Activated CD8-positive, alpha-beta memory T cell treated with anti-CD3 and anti-CD28 coated beads, Interleukin-2, amount 50 U/mL, for 1 hour (primary cell): ENCODE data around the gene SOCS3.

Source experiments
- DNase-seq: peaks from one replicate; pipeline ENCODE4 v3.0.0-alpha.2; 2020; ENCODE audit errors: extremely low read depth

SOCS3 gene, protein sequence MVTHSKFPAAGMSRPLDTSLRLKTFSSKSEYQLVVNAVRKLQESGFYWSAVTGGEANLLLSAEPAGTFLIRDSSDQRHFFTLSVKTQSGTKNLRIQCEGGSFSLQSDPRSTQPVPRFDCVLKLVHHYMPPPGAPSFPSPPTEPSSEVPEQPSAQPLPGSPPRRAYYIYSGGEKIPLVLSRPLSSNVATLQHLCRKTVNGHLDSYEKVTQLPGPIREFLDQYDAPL

DNA sequence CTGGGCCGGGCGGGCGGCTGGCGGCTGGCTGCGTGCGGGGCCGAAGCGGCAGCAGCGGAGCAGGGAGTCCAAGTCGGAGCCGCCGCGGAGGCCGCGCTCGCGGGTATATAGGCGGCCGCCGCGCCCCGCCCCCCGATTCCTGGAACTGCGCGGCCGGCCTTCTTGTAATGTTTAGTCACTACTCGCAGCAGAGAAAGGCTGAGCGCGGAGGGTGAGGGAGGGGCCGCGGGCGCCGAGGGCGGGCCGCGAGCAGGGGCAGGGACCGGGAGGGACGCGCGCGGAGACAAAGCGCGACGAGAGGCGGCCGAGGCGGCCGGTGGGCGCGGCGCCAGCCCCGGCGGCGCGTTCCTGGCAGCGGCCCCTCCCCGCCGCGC lies at the start of gene SOCS3:
Gene SOCS3, minus strand, starts transcription at position 81 of the 374 bp plus-strand sequence. CDS start 982 bp downstream, outside the sequence.
- DNase-seq = peak; percentile 94

DNA sequence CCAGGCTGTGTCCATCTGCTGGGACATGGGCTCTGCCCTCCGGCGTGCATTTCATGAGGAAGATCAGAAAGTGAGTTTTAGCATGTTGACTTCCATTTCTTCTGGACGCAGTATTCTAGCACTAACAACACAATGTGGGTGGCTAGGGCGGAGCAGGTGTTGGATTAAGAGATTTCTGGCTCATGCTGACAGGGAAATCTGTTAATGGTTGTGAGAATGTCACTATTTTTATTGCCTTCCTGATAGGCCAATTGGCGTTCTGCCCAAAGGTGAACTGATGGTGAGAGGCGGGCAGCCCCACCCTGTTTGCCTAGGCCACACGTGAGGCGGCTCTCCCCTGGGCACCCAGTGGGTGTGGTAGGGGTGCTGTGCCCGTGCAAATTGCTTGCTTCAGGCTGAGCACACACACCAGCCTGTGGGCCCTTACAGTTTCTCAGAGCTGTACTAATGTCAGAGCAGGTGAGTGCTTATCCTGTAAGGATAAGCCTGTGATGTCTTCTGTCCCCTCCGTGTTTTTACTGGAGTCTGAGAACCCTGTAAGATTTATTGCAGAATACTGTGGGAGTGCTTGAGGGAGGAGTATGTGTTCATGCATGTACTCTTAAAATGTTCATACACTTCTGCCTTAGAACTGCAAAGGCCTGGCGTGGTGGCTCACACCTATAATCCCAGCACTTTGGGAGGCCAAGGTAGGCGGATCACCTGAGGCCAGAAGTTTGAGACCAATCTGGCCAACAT lies 49.5 kb upstream of the SOCS3 start:
- DNase-seq = no peak

DNA sequence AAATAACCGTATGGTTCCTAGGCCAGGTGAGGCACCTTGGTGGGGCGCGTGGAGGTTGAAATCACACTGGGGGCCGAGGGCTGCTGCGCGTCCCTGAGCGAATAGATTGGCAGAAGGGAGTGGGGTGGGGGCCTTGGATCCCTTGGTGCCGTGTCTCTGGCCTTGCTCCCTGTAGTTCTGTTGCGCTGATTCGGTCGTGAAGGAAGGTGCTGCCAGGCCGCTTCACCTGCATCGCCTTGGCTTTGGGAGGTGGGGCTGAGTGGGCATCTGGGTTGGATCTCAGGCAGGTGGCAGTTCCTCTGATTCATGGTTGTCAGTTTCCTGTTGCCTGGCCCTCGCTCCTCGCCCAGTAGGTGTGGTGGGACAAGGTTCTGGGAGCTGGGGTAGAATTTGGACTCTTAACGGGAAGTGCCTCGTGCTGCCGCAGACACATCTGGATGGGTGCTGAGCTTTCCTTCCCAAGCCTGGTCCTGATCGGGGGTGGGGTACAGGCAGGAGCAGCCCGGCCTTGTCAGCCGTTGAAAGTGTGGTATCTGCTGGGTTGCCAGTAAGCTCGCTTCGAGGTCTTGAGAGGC lies 48.7 kb upstream of the SOCS3 start:
- DNase-seq = no peak

DNA sequence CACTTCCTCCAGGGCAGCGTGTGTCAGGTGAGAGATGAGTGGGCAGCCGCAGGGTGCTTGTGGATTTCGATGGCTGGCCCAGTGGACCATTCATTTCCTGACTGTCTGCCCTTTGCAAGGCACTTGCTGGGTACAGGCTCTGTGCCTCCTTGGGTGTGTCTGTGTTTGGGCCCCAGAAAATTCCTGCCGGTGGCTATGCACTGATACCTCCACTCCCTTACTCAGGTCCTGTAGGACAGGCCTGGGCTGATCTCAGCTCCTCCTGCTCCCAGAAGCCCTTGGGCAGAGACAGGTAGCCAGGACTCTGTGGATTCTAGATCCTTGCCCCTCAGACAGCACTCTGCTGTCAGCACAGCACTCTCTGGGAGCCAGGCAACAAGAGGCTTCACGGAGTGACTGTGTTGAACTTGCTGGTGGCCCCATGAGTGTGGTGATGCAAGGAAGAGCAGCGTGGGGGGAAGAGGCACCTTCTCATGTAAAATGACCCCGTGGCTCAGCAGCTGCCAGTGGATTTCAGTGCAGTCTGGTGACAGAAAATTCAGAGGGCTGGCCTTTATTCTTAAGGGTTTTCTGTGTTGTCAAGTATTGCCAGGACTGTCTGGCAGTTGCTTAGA lies 47.6 kb upstream of the SOCS3 start:
- DNase-seq = no peak

DNA sequence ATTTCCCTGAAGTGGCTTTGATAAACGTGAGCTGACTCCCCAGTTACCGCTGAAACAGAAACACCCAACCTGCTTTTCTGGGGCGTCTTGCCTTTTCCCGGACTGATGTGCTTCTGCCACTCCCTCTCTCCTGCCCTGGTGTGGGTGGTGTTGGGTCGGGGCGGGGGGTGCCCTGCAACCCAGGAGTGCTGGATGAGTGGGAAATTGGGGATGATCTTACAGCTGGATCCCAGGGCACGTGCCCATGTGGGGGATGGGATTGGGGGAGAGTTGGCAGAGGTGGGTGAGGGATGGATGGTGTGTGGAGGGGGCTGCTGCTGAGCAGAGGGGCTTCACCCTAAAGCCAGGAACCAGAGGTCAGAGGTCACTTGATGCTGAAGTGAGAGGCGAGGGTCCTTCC lies 47.0 kb upstream of the SOCS3 start:
- no peak for DNase-seq

DNA sequence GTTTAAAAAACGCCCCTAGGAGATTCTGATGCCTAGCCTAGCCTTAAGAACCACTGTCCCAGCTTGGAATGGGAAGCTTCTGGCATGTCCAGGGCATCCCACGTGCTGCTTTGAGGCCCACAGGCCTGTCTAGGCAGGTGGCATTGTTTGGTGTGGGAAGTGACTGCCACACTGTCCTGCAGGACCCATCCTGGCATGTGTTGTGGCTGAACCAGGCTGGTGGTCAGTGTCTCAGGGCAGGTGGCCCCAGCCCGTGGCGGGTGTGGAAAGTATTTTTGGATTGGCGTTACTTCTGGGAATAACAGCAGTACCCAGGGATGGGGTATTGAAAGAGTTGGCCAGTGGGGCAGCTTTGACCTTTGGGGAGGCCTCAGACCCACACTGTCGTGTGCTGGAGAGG lies 46.5 kb upstream of the SOCS3 start:
- no peak for DNase-seq

DNA sequence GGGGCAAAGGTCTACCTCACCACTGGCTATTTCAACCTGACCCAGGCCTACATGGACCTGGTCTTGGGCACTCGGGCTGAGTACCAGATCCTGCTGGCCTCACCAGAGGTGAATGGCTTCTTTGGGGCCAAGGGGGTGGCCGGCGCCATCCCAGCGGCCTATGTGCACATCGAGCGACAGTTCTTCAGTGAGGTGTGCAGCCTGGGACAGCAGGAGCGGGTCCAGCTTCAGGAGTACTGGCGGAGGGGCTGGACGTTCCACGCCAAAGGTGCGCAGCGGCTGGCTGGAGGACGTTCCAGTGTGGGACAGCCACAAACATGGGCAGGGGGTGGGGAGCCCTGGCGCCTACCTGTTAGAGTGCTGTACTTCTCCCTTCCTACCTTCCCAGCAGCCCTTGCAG lies 43.9 kb upstream of the SOCS3 start:
- DNase-seq = no peak

DNA sequence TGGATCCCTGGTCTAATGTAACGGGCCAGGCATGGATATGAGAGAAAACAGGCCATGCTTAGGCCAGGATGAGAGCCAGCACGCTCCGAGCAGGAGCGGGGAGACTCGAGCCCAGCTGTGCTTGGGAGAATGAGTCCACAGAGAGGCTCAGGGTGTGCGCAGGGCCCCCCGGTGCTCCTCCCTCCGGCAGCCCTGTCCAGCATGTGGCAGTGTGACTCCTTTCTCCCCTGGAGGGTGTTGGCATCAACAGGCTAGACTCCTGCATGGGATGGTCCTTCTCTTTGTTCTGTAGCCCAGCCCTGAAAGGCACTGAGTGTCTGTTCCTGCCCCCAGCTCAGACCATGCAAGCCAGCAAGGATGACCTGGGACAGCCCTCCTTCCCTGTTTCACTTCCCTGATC lies 42.0 kb upstream of the SOCS3 start:
- DNase-seq = no peak

DNA sequence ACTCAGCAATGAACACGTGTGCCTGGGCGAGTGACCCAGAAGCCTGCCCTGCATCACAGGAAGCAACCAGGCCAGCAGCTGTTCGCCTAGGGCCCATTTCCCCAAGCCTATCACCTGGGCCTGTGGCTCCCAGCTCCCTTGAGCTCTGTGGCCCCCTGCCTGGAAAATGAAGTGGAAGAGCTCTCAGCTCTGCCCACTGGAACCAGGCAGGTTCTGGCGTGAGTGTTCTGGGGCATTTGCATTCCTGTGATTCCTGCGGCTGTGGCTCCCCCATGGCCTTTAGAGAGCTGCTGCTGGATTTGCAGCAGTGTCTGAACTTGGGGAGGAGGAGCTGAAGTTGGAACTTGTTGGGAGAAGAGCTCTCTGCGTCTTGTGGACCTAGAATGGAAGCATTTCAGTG lies 41.4 kb upstream of the SOCS3 start:
- DNase-seq = no peak

DNA sequence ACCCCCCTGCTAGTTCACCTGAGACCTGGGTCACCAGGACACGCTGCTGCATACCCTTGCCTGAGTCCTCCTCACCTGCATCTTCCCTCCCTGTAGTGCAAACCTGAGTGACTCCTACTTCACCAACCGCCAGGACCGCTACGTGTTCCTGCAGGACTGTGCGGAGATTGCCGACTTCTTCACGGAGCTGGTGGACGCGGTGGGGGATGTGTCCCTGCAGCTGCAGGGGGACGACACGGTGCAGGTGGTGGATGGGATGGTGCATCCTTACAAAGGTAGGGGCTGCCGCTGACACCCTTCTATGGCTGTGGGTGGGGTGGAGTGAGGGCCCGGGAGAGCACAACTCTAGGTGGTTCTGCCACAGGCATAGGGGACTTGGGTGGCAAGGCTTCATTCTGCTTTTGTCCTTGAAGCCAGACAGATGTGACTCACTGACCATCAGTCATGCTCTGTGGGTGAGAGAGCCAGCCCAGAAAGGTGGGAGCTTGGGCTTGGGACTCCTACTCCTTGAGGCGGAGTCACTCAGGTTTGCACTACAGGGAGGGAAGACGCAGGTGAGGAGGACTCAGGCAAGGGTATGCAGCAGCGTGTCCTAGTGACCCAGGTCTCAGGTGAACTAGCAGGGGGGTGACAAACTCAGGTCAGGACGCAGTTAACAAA lies 40.8 kb upstream of the SOCS3 start:
- no peak for DNase-seq

DNA sequence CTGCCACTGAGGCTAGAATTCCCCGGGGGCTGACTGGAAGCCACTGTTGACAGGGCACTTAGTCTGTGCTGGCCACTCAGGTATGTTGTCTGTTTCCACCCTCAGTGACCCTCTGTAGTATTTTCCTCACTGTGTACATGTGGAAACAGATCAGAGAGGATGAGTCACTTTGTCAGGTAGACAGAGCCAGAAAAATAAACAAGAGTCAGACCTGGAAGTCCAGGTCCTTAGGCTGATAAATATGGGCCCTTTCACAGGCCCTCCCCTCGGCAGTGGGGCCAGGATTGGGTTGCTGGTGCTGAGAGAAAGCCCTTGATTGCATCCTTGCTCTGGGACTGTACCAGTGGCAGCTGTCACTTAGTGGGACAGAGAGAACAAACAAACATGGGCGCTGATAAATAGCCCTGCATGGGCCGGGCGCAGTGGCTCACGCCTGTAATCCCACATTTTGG lies 39.8 kb upstream of the SOCS3 start:
- no peak for DNase-seq

DNA sequence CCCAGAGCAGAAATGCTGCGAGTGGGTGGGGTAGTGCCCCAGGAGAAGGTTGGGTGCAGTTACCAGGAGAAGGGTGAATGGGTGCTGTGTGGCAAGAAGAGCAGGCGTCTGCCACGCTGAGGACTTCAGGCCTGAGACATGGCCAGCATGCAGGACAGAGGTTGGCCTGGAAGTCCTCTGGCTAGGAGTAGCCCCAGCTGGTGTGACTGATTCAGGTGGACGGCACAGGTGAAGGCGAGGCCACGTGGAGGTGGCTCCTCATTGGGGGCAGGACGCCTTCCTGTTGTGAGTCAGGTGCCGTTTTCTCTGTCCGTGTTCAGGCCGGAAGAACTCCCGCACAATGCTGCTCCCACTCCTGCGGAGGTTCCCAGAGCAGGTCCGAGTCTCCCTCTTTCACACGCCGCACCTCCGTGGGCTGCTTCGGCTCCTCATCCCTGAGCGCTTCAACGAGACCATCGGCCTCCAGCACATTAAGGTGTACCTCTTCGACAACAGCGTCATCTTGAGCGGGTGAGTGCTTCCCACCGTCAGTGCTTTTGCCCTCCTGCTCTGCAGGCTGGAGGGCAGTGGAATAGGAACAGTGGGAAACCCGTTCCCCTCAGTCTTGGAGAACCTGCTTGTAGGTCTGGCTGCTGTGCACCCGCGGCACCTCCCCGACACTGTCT lies 39.3 kb upstream of the SOCS3 start:
- DNase-seq = no peak

DNA sequence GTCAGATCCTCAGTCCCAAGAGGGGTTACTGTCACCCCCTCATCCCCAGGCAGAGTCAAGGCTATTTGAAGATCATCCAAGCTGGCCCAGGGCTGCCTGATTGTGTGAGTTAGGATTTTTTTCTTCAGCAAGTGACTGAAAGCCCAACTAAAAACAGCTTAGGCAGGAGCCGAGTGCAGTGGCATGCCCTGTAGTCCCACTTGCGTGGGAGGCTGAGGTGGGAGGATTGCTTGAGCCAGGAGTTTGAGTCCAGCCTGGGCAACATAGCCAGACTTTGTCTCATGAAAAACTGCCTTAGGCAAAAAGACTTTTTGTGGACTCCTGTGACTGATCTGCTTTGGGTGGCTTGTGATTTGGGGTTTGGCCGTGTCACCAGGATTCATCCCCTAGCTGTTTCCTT lies 38.5 kb upstream of the SOCS3 start:
- DNase-seq = no peak

DNA sequence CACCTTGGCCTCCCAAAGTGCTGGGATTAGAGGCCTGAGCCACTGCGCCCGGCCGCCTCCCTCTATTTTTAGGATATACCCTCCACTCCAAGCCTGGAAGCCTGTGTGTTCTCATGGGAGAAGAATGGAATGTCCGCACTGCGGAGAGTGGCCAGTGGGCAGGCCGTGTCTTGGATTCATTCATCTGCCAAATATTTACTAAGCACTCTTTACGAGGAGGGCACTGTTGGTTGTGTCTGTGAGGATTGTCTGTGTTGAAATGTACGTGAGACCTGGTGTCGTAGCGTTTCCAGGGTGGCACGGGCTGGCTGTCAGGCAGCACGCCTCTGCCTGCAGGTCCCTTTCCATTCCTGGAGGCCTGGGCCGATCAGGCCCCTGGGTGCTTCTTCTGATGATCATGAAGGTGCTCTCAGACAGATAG lies 37.8 kb upstream of the SOCS3 start:
- DNase-seq = no peak

DNA sequence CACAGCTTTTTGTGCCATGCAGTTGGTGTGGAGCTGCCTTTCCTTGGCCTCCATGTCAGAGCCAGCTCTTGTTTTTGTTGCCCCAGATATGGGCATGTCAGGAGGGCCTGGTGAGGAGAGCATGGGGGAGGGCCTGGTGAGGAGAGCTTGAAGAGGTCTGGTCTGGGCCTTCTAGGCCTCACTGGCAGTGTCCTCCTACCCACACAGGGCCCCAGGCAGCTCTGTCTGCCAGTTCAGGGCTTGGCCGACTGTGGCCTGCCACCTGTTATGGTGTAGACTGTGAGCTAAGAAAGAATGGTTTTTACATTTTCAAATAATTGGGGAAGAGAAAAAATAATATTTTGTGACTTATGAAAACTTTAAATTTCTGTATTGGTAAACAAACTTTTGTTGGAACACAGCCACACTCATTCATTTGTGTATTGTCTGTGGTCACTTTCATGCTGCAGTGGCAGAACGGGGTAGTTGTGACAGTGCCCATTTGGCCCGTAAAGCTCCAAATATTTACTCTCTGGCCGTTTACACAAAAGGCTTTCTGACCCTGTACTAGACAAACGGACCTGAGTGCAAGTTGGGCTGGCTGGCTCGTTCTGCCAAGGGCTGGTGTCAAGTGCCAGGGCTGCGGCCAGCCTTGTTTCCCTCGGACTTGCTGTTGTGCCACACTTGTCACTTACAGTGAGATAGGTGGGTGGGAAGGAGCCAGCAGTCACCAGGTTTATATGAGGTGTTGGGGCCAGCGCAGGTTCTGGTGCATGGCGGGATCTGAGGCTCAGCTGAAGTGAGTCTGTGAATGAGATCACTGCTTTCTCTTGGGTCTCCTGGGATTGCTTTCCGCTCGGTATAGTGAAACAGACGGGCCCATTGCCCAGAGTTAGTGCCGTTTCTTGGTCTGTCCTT lies 36.8 kb upstream of the SOCS3 start:
- DNase-seq = no peak

DNA sequence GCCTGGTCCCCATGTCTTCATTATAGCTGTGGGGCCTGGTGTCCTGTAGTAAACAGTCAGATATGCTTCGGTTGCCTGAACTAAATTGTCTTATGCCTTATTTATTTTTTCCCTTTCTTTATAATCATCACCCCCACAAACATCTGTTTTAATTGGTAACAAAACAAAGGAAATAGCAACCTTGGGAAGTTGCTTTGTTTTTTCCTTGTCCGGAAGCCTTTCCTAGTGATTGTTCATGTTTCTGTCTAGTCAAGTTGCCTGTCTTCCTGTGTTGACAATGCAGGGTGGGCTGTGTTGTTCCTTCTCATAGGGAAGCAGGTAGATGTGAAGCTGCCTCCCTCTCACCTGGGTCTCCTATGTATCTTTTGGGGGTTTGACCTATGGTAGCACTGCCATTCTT lies 35.3 kb upstream of the SOCS3 start:
- DNase-seq = no peak

DNA sequence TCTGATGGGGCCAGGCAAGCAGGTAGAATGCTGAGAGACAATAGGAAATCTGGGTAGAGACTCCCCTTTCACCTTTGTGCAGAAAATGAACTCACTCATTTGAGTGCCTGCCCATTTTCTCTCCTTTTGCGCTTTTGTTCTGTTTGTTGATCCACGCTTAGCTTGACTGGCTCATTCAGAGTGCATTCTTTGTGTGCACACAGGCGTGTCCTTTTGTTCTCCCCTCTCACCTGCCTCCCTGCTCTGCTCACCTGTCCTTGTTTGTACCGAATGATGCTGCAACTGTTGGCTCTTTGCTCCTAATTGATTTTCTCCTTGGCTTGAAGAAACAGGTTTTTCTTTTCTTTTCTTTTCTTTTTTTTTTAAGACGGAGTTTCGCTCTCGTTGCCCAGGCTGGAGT lies 34.3 kb upstream of the SOCS3 start:
- DNase-seq = no peak

DNA sequence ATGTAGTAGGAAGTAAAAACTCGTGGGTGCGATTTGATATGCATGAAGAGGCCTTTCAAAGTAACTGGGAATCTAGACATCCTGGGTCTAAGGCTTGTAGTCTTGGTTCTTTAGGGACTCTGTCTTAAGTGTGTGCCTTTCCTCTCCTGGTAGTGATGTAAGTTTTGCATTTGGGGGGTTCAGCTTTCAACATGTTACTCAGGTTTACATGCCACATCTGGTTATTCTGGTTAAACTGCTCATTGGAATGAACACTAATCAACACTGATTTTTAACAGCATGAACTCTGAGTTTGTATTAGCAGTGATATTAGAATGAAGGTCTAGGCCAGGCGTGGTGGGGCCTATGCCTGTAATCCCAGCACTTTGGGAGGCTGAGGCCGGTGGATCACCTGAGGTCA lies 33.7 kb upstream of the SOCS3 start:
- no peak for DNase-seq

DNA sequence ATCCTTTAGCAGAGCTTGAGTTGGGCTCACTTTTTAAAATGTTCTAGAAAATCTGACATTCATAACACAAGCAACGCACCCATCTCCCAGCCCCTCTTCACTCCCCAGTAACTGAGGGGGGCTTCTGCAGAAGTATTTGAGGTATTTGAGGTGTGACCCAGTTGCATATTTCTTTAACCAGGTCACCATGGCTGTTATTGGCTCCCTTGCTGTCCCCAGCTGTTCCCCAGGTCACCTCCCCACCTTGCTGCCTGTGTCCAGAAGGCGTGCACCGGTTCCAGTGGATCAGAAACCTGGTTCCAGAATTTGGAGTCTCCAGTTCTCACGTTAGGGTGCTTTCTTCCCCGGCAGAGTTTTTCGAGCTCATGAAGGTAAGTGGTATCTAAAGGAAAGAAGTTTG lies 32.4 kb upstream of the SOCS3 start:
- no peak for DNase-seq

DNA sequence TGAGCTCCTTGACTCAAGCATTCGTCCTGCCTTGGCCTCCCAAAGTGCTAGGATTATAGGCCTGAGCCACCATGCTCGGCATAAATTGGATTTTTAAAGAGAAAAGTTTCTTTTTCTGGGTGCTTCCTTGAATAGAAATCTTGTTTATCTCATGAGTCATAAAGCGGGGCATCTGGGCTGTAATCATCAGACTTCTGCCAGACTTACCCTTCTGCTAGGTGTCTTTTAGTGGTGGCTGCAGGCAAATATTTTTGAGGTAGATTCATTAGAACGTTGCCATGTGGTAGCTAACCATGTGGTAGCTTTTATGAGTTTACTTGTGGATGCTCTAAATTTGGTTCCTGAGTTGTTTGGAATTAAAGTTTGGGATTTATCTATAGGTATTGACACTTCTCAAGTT lies 32.0 kb upstream of the SOCS3 start:
- DNase-seq = no peak

DNA sequence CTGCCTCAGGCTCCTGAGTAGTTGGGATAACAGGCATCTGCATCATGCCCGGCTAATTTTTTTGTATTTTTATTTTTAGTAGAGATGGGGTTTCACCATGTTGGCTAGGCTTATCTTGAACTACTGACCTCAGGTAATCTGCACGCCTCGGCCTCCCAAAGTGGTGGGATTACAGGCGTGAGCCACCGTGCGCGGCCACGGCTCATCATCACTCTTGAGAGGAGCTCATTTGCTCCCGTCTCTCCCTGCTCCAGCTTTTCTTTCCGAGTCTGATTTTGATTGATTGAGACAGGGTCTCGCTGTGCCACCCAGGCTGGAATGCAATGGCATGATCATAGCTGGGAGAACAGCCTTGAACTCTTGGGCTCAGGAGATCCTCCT lies 31.2 kb upstream of the SOCS3 start:
- DNase-seq = no peak
